Measurements from ENCODE around the gene REEP1. TPM values are rescaled to one million over a fixed set of nuclear protein-coding genes. Genes with fewer than 3 reads are reported as not detected.

REEP1 gene
- total and polyA plus RNA-seq, 9 of the 15 experiments (the other 6 are each of a cell fraction or from before 2014, with no cell fraction given): 0.11 to 0.67 (median 0.13) TPM

- TF ChIP-seq PRMT5 (CRISPR knock-in tag; IDR thresholded peaks at IDR 0.05): no peak
- no peak for TF ChIP-seq PHTF2 (CRISPR knock-in tag; IDR thresholded peaks at IDR 0.05)
- no peak for TF ChIP-seq SETDB1 (IDR thresholded peaks at IDR 0.05; ENCODE audit: low read length)
- no peak for TF ChIP-seq U2AF2 (optimal IDR thresholded peaks at IDR 0.05; ENCODE audit: low read depth, low read length)
- no peak for TF ChIP-seq XRCC5 (IDR thresholded peaks at IDR 0.05; ENCODE audit: low read depth, low read length)
- no peak for TF ChIP-seq ESRRB (CRISPR knock-in tag; IDR thresholded peaks at IDR 0.05; ENCODE audit: borderline replicate concordance)
- no peak for TF ChIP-seq ZNF76 (CRISPR knock-in tag; IDR thresholded peaks at IDR 0.05; ENCODE audit: borderline replicate concordance)
- no peak for TF ChIP-seq HDAC6 (IDR thresholded peaks at IDR 0.05; ENCODE audit: low read depth, low read length)
- TF ChIP-seq POLR2A (conservative IDR thresholded peaks at IDR 0.05): 0 out of 2 replicates have a peak, but pooled peaks have one; percentile 34
- 0 out of 2 replicates have a peak, but pooled peaks have one; percentile 17 for TF ChIP-seq CREM (IDR thresholded peaks at IDR 0.05; ENCODE audit: low read depth)
- TF ChIP-seq ATF4 (CRISPR knock-in tag; IDR thresholded peaks at IDR 0.05): no peak
- TF ChIP-seq HCFC1 (IDR thresholded peaks at IDR 0.05; ENCODE audit: low read depth, low read length): no peak
- no peak for TF ChIP-seq SP1 (CRISPR knock-in tag; IDR thresholded peaks at IDR 0.05)
- TF ChIP-seq MIER1 (IDR thresholded peaks at IDR 0.05; ENCODE audit: low read depth): no peak
- no peak for TF ChIP-seq EZH2 (IDR thresholded peaks at IDR 0.05; ENCODE audit: borderline replicate concordance, low read depth, low read length)
- peak; percentile 66 for TF ChIP-seq TCF3 (CRISPR knock-in tag; IDR thresholded peaks at IDR 0.05)
- no peak for TF ChIP-seq ATF2 (CRISPR knock-in tag; IDR thresholded peaks at IDR 0.05)
- TF ChIP-seq STAT5A (IDR thresholded peaks at IDR 0.05; ENCODE audit: borderline replicate concordance, low read length): no peak; the same call in 1 of the 2 replicates
- peak; percentile 57 for TF ChIP-seq CBFA2T2 (conservative IDR thresholded peaks at IDR 0.05)
- TF ChIP-seq TRIM24 (IDR thresholded peaks at IDR 0.05): 0 out of 4 replicates have a peak, but pooled peaks of 1 of the 2 experiments have one; percentile 26
- no peak for TF ChIP-seq KDM2B (CRISPR knock-in tag; IDR thresholded peaks at IDR 0.05)
- no peak for TF ChIP-seq ZNF121 (CRISPR knock-in tag; conservative IDR thresholded peaks at IDR 0.05)
- TF ChIP-seq CBX5 (IDR thresholded peaks at IDR 0.05; ENCODE audit: borderline replicate concordance, low read depth): no peak
- TF ChIP-seq GABPA (tag; conservative IDR thresholded peaks at IDR 0.05; ENCODE audit: low read depth): 0 out of 2 replicates have a peak, but pooled peaks have one; percentile 1
- TF ChIP-seq ARID3A (IDR thresholded peaks at IDR 0.05; ENCODE audit: borderline replicate concordance, low read depth, low read length): peak; percentile 99
- TF ChIP-seq LARP7 (IDR thresholded peaks at IDR 0.05): no peak
- TF ChIP-seq TAF9B (IDR thresholded peaks at IDR 0.05; ENCODE audit: partially characterized antibody): no peak
- no peak for TF ChIP-seq CHD4 (IDR thresholded peaks at IDR 0.05; ENCODE audit: insufficient read depth, insufficient replicate concordance, low read depth, low read length, poor library complexity, severe bottlenecking)
- peak; percentile 28; the same call in 1 of the 2 replicates for TF ChIP-seq RB1 (IDR thresholded peaks at IDR 0.05; ENCODE audit: low read depth)
Measured at GRCh38 chr2:86201671-86202335, 135.6 kb downstream of the REEP1 start (continued).
